Stomach (tissue), 4 donors: ENCODE results near the gene RPH3AL.

Source experiments
- POLR2A ChIP-seq, 4 donors: fragments of 450-650 bp; IDR thresholded peaks; one replicate each; pipeline ENCODE4 v1.6.1; 2016; ENCODE audit warnings: antibody characterized with exemption in 4 of 4, control low read depth in 2 of 4, mild to moderate bottlenecking in 1 of 4, moderate library complexity in 1 of 4
- POLR2AphosphoS5 ChIP-seq, 3 donors: sonication (generic); formaldehyde crosslinking; IDR thresholded peaks; one replicate each; pipeline ENCODE4 v1.6.1; 2016; ENCODE audit warnings: antibody characterized with exemption in 3 of 3
- TF ChIP-seq, protein P1 (sequence below), 7 experiments: fragments of 450-650 bp in 4 of 7; fragments of 200-600 bp in 3 of 7; sonication (generic) in 3 of 7; IDR thresholded peaks; one replicate each; pipeline ENCODE4 v1.5.1; 2016 to 2019; ENCODE audit warnings: antibody characterized with exemption in 7 of 7, control low read depth in 2 of 7, mild to moderate bottlenecking in 1 of 7

DNA sequence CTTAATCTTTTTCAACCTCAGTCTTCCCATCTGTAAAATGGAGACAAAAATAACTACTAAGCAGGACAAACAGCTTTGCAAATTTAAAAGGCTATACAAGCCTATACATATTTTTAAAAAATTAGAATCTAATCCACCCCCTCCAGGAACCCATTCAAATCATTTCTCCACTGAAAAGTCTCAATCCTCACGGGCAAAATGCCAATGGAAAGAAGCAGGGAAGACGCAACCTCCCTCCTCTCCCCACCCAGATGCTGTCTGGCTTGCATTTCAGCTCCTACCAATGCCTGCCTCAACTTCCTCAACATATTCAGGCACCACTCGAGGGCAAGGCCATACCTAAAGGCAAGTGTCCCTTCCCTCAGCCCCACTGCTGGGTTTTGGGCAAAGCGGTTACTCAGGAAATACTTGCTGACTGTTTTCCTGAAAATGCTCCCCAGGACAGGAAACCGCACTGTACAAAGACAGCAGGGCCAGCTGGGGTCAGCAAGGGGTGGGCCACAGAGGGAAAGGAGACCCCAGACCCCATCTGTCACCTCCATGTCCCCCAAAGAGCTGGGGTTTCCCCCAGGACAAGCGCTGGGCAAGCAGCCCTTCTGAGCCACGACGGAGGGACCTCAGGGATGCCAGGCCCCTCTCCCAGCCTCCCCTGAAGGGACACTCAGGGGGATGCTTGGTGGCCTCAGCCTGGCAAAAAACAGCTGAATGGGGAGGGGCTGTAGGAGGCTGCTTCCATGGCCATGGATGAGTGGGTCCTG is 123.5 kb downstream of the RPH3AL start:
- TF ChIP-seq POLR2A (IDR thresholded peaks at IDR 0.05) (no peak), POLR2AphosphoS5 (IDR thresholded peaks at IDR 0.05) (no peak)
- TF ChIP-seq, protein P1, sequence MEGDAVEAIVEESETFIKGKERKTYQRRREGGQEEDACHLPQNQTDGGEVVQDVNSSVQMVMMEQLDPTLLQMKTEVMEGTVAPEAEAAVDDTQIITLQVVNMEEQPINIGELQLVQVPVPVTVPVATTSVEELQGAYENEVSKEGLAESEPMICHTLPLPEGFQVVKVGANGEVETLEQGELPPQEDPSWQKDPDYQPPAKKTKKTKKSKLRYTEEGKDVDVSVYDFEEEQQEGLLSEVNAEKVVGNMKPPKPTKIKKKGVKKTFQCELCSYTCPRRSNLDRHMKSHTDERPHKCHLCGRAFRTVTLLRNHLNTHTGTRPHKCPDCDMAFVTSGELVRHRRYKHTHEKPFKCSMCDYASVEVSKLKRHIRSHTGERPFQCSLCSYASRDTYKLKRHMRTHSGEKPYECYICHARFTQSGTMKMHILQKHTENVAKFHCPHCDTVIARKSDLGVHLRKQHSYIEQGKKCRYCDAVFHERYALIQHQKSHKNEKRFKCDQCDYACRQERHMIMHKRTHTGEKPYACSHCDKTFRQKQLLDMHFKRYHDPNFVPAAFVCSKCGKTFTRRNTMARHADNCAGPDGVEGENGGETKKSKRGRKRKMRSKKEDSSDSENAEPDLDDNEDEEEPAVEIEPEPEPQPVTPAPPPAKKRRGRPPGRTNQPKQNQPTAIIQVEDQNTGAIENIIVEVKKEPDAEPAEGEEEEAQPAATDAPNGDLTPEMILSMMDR (IDR thresholded peaks at IDR 0.05): no peak
